CD4-positive, alpha-beta T cell treated with Interleukin-17A for 1 hour (primary cell): ENCODE results near the gene TTC21B.

Source experiments
- DNase-seq: peaks from one replicate; pipeline ENCODE4 v3.0.0-alpha.2; 2020

The TTC21B gene

DNA sequence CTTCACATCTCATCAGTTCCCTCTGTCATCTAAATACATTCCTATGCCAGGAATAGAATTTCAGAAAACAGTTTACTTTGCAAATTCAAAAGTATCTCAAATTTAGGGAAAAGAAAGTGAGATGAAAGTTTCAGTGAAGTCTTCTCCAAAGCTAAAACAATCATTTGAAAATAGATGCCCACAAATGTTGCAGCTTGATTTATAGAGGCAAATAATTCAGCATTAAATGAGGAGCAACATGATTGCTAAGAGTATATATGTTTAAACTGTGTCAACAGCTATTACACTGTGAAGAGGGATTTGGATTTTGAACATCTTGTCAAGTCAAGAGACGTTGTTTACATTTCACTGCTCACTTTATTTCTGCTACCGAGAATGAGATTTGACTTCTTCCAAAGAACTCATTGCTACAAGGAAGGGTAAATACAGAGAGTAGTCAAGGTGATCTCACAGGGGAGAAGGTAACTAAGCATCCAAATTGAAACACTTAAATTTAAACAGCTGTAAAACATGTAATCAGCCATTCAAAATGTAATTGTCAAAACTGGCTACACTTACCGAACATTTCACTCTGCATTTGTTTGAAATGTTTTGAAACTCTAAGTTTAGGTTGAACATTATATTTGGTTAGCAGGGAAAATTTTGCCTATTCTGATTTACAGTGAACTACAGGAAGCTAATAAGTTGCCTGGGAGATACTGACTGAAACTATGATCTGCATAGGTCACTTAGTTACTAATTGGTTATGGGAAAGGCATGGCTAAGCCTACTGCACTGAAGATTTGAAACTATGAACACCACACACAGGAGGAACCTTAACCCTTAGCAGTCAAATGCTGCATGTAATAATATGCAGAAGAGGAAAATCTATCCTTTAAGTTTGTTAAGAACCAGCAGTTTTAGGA is 126.3 kb downstream of the TTC21B start:
- DNase-seq = no peak

DNA sequence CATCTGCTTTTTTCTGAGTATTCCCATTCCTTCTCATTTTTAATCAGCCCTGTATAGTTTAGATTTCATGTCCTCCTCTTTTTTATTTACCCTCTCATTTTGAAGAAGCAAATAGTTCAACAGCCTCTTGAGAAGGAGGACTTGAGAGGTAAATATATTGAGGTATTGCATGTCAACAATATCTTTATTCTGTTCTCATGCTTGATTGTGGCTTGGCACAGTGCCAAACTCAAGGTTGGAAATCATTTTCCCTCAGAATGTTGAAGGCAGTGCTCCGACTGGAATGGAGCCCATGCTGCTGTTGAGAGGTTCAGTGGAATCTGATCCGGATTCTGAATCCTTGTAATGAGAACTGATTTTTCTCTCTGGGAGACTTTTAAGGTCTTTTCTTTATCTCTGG is 128.5 kb downstream of the TTC21B start:
- DNase-seq = no peak
